H1 (cell line): ENCODE measurements around the gene GPRIN1.

Experiments used
- CTCF ChIP-seq, 3 experiments: IDR thresholded peaks; 1 replicate in 2 of 3; 2 replicates in 1 of 3; pipeline versions ENCODE4 v1.5.1 to v1.6.1; 2011; ENCODE audit warnings: low read length in 3 of 3, mild to moderate bottlenecking in 3 of 3, inconsistent platforms in 2 of 3, low read depth in 1 of 3, moderate library complexity in 1 of 3; ENCODE audit not compliant: insufficient read depth in 1 of 3; ENCODE audit errors: control extremely low read depth in 1 of 3
- NRF1 ChIP-seq: IDR thresholded peaks from 2 replicates; pipeline ENCODE4 v1.6.1; 2011; ENCODE audit warnings: mild to moderate bottlenecking, low read depth, low read length, improper control_type of control experiment
- RXRA ChIP-seq: IDR thresholded peaks from 2 replicates; pipeline ENCODE4 v1.6.1; 2011; ENCODE audit warnings: low read depth, mild to moderate bottlenecking, low read length, moderate library complexity; ENCODE audit not compliant: insufficient read depth

DNA sequence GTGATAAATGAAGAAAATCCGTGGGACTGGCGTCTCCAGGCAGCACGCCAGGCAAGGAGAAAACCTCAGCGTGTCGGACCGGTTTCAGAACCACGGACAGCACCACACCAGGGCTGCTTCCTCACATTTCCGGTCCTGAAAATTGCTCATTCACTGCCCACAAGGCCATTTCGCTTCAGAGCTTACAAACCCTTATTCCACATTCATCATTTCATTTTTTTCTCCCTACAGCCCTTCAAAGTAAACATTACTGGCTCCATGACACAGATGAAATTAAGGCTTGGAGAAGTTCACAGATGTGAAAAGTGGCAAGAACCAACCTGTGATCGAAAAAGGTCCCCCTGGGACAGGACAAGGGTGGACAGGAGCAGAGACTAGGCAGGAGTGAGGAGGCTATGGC is 1.5 kb upstream of the GPRIN1 start:
- TF ChIP-seq NRF1 (no peak), CTCF (IDR thresholded peaks at IDR 0.05; ENCODE audit: control extremely low read depth in 1 of 3, insufficient read depth in 1 of 3, low read depth in 1 of 3, low read length in 3 of 3) (no peak), RXRA (no peak)
